Measurements from ENCODE around the gene ABLIM3. TPM values are rescaled to one million over a fixed set of nuclear protein-coding genes. Genes with fewer than 3 reads are reported as not detected.

The ABLIM3 gene
- total and polyA plus RNA-seq, 2 of the 13 experiments (the other 11 are each of a cell fraction or from before 2014, with no cell fraction given) = 0.53 to 6.3 TPM

- Histone ChIP-seq H3K4me1 (ENCODE audit: insufficient read depth, low read length) (peaks cover 24% of the 10 kb centered on the region), H3K27ac (ENCODE audit: extremely low read length, insufficient read depth, low read length) (no peak overlapping the region), H3K79me2 (ENCODE audit: insufficient read depth, low read length) (no peaks in the 10 kb centered on the region), H3K36me3 (replicated peaks in 1 of 2; ENCODE audit: control insufficient read depth in 1 of 2, insufficient read depth in 2 of 2, low read length in 2 of 2) (no peaks in the 10 kb centered on the region), H4K20me1 (ENCODE audit: insufficient read depth, low read length) (no peaks in the 10 kb centered on the region), H3K4me2 (ENCODE audit: low read depth, low read length) (no peak overlapping the region), H3K4me3 (replicated peaks in 1 of 3; ENCODE audit: insufficient read depth in 1 of 3, low read depth in 2 of 3, low read length in 3 of 3) (no peak overlapping the region), H3K9ac (ENCODE audit: insufficient read depth, low read depth, low read length) (no peak overlapping the region), H2AFZ (ENCODE audit: low read length) (no peak overlapping the region), H3K9me3 (ENCODE audit: low read length) (no peaks in the 10 kb centered on the region), H3K27me3 (ENCODE audit: control insufficient read depth in 1 of 2, insufficient read depth in 2 of 2, low read length in 2 of 2) (peaks cover 0 to 11% of the 10 kb centered on the region in 2 experiments; a peak in 2 of 5 replicates)
- intact Hi-C loops (cut with micrococcal nuclease; ENCODE audit: unreplicated experiment) = no loop called here
- DNase-seq (ENCODE audit: low spot score) = no peak
- BruUV-seq (replicated peaks) = no TSS peak
- in situ Hi-C loops (cut with HindIII; ENCODE audit: extremely low pct_ligation_motif_present, low pct_unique_long_range_greater_than_20kb) = loop anchor here (25.0 kb wide), 1 partner anchor 430 kb away; the partner anchor contains the start of gene CSNK1A1
- 27% methylated on average over 1 of the region's 1 CpG for WGBS (ENCODE audit: low lambda C conversion rate)
- ChIA-PET POLR2A (no interaction called here), CTCF (ENCODE audit: low intra/inter-chr PET ratio, low total read pairs) (no interaction called here)
- no peak for ATAC-seq
- TF ChIP-seq RFX5 (IDR thresholded peaks at IDR 0.05; ENCODE audit: low read depth, low read length) = no peak
- TF ChIP-seq ZBTB42 (CRISPR knock-in tag; IDR thresholded peaks at IDR 0.05) = no peak
- no peak for TF ChIP-seq SCMH1 (CRISPR knock-in tag; IDR thresholded peaks at IDR 0.05; ENCODE audit: borderline replicate concordance)
- no peak for TF ChIP-seq ZNF274 (CRISPR knock-in tag; IDR thresholded peaks at IDR 0.05)
- TF ChIP-seq PHB2 (IDR thresholded peaks at IDR 0.05; ENCODE audit: partially characterized antibody) = no peak
- TF ChIP-seq KLF9 (CRISPR knock-in tag; IDR thresholded peaks at IDR 0.05; ENCODE audit: low read depth) = no peak
- no peak for TF ChIP-seq TEAD2 (CRISPR knock-in tag; IDR thresholded peaks at IDR 0.05)
- TF ChIP-seq U2AF2 (IDR thresholded peaks at IDR 0.05; ENCODE audit: low read depth, low read length) = no peak
- TF ChIP-seq MAZ (IDR thresholded peaks at IDR 0.05; ENCODE audit: borderline replicate concordance, low read depth, low read length) = no peak
- TF ChIP-seq MAZ (CRISPR knock-in tag; IDR thresholded peaks at IDR 0.05; ENCODE audit: low read depth) = no peak
- no peak for TF ChIP-seq ZNF235 (CRISPR knock-in tag; IDR thresholded peaks at IDR 0.05; ENCODE audit: borderline replicate concordance)
- no peak for FAIRE-seq
These were observed 8.8 kb upstream of the ABLIM3 start for GRCh38 chr5:149132474-149132873.
